ENCODE data around the gene TEX29. TPM values are rescaled to one million over a fixed set of nuclear protein-coding genes. Genes with fewer than 3 reads are reported as not detected.

Gene TEX29
- total and polyA plus RNA-seq, 2 donors: 0.80 to 10.1 TPM

DNA sequence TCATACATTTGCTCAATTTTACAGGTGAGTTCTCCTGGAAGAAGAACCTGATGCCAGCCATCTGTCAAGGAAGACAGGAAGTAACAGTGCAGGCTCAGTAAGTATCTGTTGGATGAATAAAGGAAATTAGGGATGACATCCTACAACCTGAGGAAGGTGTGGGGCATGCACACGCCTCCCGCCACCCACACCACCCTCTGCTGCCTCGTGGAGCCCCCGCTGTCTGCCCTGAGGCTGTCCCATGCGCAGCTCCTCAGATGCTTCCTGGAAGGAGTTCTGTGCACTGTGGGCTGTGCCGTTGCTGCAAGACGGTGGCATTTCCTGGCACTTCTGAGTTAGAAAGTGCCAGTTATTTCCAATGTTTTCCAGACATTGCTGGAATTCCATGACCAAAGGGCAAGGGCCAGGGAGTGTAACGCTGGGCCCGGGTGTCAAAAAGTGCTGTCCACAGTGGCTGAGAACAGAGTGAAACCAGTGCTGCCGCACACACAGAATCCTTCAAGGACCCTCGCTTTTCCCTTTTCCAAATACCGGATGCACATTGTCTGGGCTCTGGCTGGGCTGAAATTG, 4.2 kb upstream of the TEX29 start:
- Histone ChIP-seq H3K4me1 (ENCODE audit: control insufficient read depth in 2 of 2, insufficient read depth in 2 of 2, low read length in 2 of 2) (no peaks in the 10 kb centered on the region), H3K36me3 (ENCODE audit: control insufficient read depth in 2 of 2, insufficient read depth in 2 of 2, low read length in 1 of 2) (peaks cover 15 to 30% of the 10 kb centered on the region in 2 donors), H3K9me3 (ENCODE audit: control insufficient read depth in 2 of 2, insufficient read depth in 1 of 2, low read length in 1 of 2) (peaks cover 2 to 16% of the 10 kb centered on the region in 2 donors), H3K4me3 (ENCODE audit: low read length in 2 of 2) (no peak overlapping the region), H3K27me3 (ENCODE audit: control insufficient read depth in 2 of 2, insufficient read depth in 1 of 2, low read length in 1 of 2) (no peaks in the 10 kb centered on the region), H3K27ac (ENCODE audit: low read depth in 1 of 2, low read length in 1 of 2) (no peak overlapping the region)
- DNase-seq (ENCODE audit: low read depth in 6 of 9, low spot score in 9 of 9): no peak
- WGBS: 92% methylated on average over 12 of the region's 12 CpGs

DNA sequence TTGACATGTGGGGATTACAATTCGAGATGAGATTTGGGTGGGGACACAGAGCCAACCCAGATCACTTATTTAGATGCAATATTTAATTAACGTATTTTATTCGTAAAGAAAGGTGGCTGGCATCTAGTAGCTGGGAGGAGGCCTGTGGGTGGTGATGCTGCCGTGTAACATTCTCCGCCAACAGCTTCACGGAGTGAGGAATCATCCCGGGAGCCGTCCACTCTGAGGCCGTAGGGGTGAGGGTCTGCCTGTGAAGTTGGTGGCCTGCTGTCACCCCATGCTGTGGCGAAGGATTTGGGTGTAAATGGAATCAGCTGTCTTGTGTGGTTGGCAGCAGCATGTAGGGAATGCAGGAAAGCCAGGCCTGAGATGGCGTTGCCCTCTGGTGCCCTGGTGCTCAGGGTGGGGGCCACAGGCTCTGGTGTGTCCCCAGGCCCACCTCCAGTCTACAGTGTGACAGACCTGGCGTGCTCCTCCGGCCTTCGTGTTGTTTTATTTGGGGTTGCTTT, 3.3 kb upstream of the TEX29 start:
- H3K4me1 ChIP-seq (ENCODE audit: control insufficient read depth in 2 of 2, insufficient read depth in 2 of 2, low read length in 2 of 2): no peaks in the 10 kb centered on the region
- H3K4me3 ChIP-seq (ENCODE audit: low read length in 2 of 2): no peak overlapping the region
- no peak overlapping the region for H3K27ac ChIP-seq (ENCODE audit: low read depth in 1 of 2, low read length in 1 of 2)
- H3K36me3 ChIP-seq (ENCODE audit: control insufficient read depth in 2 of 2, insufficient read depth in 2 of 2, low read length in 1 of 2): peaks cover 8 to 22% of the 10 kb centered on the region in 2 donors
- H3K9me3 ChIP-seq (ENCODE audit: control insufficient read depth in 2 of 2, insufficient read depth in 1 of 2, low read length in 1 of 2): peaks cover 2 to 9% of the 10 kb centered on the region in 2 donors
- no peaks in the 10 kb centered on the region for H3K27me3 ChIP-seq (ENCODE audit: control insufficient read depth in 2 of 2, insufficient read depth in 1 of 2, low read length in 1 of 2)
- 97% methylated on average over 14 of the region's 14 CpGs for WGBS
- no peak for DNase-seq (ENCODE audit: low read depth in 6 of 9, low spot score in 9 of 9)

- Histone ChIP-seq H3K4me3 (ENCODE audit: low read length in 2 of 2) (no peak overlapping the region), H3K9me3 (ENCODE audit: control insufficient read depth in 2 of 2, insufficient read depth in 1 of 2, low read length in 1 of 2) (peaks cover 2 to 4% of the 10 kb centered on the region in 2 donors), H3K27ac (ENCODE audit: low read depth in 1 of 2, low read length in 1 of 2) (no peak overlapping the region), H3K27me3 (ENCODE audit: control insufficient read depth in 2 of 2, insufficient read depth in 1 of 2, low read length in 1 of 2) (no peaks in the 10 kb centered on the region), H3K4me1 (ENCODE audit: control insufficient read depth in 2 of 2, insufficient read depth in 2 of 2, low read length in 2 of 2) (no peaks in the 10 kb centered on the region), H3K36me3 (ENCODE audit: control insufficient read depth in 2 of 2, insufficient read depth in 2 of 2, low read length in 1 of 2) (peaks cover 3 to 18% of the 10 kb centered on the region in 2 donors)
- no peak for DNase-seq (ENCODE audit: low read depth in 6 of 9, low spot score in 9 of 9)
- 90% methylated on average over 29 of the region's 29 CpGs for WGBS
Observed at GRCh38 chr13:111317571-111318345, 2.7 kb upstream of the TEX29 start.

DNA sequence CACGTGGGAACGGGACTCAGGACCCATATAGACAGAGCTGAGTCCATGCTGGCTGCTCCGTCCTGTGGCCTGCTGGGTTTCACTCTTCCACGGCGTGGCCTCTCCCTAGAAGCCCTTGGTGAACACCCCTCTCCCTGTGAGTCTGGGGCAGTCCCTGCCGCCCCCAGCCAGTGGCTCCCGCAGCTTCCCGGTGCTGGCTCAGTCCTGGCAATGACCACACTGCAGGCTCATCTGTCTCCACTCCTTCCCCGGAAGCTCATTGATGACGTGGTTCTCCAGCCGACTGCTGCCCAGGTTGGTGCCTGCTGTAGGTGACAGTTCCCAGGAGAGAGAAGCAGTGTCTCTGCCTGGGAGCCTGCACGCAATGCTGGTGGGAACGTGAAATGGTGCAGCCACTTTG, 2.1 kb upstream of the TEX29 start:
- Histone ChIP-seq H3K9me3 (ENCODE audit: control insufficient read depth in 2 of 2, insufficient read depth in 1 of 2, low read length in 1 of 2) (no peaks in the 10 kb centered on the region), H3K4me1 (ENCODE audit: control insufficient read depth in 2 of 2, insufficient read depth in 2 of 2, low read length in 2 of 2) (peaks cover 0 to under 1% of the 10 kb centered on the region in 2 donors), H3K36me3 (ENCODE audit: control insufficient read depth in 2 of 2, insufficient read depth in 2 of 2, low read length in 1 of 2) (peaks cover 2 to 12% of the 10 kb centered on the region in 2 donors), H3K4me3 (ENCODE audit: low read length in 2 of 2) (no peak overlapping the region), H3K27me3 (ENCODE audit: control insufficient read depth in 2 of 2, insufficient read depth in 1 of 2, low read length in 1 of 2) (no peaks in the 10 kb centered on the region), H3K27ac (ENCODE audit: low read depth in 1 of 2, low read length in 1 of 2) (no peak overlapping the region)
- WGBS: 74% methylated on average over 13 of the region's 13 CpGs
- no peak for DNase-seq (ENCODE audit: low read depth in 6 of 9, low spot score in 9 of 9)

- no peak for DNase-seq (ENCODE audit: low read depth in 6 of 9, low spot score in 9 of 9)
- H3K36me3 ChIP-seq (ENCODE audit: control insufficient read depth in 2 of 2, insufficient read depth in 2 of 2, low read length in 1 of 2): peaks cover 2 to 12% of the 10 kb centered on the region in 2 donors
- WGBS: 98% methylated on average over 12 of the region's 12 CpGs
- H3K4me1 ChIP-seq (ENCODE audit: control insufficient read depth in 2 of 2, insufficient read depth in 2 of 2, low read length in 2 of 2): peaks cover 0 to 3% of the 10 kb centered on the region in 2 donors
- no peaks in the 10 kb centered on the region for H3K9me3 ChIP-seq (ENCODE audit: control insufficient read depth in 2 of 2, insufficient read depth in 1 of 2, low read length in 1 of 2)
- H3K27me3 ChIP-seq (ENCODE audit: control insufficient read depth in 2 of 2, insufficient read depth in 1 of 2, low read length in 1 of 2): no peaks in the 10 kb centered on the region
- no peak overlapping the region for H3K4me3 ChIP-seq (ENCODE audit: low read length in 2 of 2)
- H3K27ac ChIP-seq (ENCODE audit: low read depth in 1 of 2, low read length in 1 of 2): no peak overlapping the region
Observed at GRCh38 chr13:111319521-111319920, 921 bp upstream of the TEX29 start.

- DNase-seq (ENCODE audit: low read depth in 6 of 9, low spot score in 9 of 9): no peak
- Histone ChIP-seq H3K27ac (ENCODE audit: low read depth in 1 of 2, low read length in 1 of 2) (no peak overlapping the region), H3K9me3 (ENCODE audit: control insufficient read depth in 2 of 2, insufficient read depth in 1 of 2, low read length in 1 of 2) (no peaks in the 10 kb centered on the region), H3K4me3 (ENCODE audit: low read length in 2 of 2) (no peak overlapping the region), H3K36me3 (ENCODE audit: control insufficient read depth in 2 of 2, insufficient read depth in 2 of 2, low read length in 1 of 2) (peaks cover 0 to 4% of the 10 kb centered on the region in 2 donors), H3K27me3 (ENCODE audit: control insufficient read depth in 2 of 2, insufficient read depth in 1 of 2, low read length in 1 of 2) (no peaks in the 10 kb centered on the region), H3K4me1 (ENCODE audit: control insufficient read depth in 2 of 2, insufficient read depth in 2 of 2, low read length in 2 of 2) (peaks cover 0 to 3% of the 10 kb centered on the region in 2 donors)
- 91% methylated on average over 19 of the region's 19 CpGs for WGBS
Observed at GRCh38 chr13:111322001-111322915, 1.8 kb downstream of the TEX29 start.

GRCh38 chr13:111322916-111323331, 2.5 kb downstream of the TEX29 start:
- Histone ChIP-seq H3K4me3 (ENCODE audit: low read length in 2 of 2) (no peak overlapping the region), H3K9me3 (ENCODE audit: control insufficient read depth in 2 of 2, insufficient read depth in 1 of 2, low read length in 1 of 2) (no peaks in the 10 kb centered on the region), H3K36me3 (ENCODE audit: control insufficient read depth in 2 of 2, insufficient read depth in 2 of 2, low read length in 1 of 2) (peaks cover 0 to 4% of the 10 kb centered on the region in 2 donors), H3K27me3 (ENCODE audit: control insufficient read depth in 2 of 2, insufficient read depth in 1 of 2, low read length in 1 of 2) (no peaks in the 10 kb centered on the region), H3K27ac (ENCODE audit: low read depth in 1 of 2, low read length in 1 of 2) (no peak overlapping the region), H3K4me1 (ENCODE audit: control insufficient read depth in 2 of 2, insufficient read depth in 2 of 2, low read length in 2 of 2) (peaks cover 0 to 3% of the 10 kb centered on the region in 2 donors)
- no peak for DNase-seq (ENCODE audit: low read depth in 6 of 9, low spot score in 9 of 9)
- 93% methylated on average over 7 of the region's 7 CpGs for WGBS

GRCh38 chr13:111323549-111323948, 3.1 kb downstream of the TEX29 start:
- H3K4me1 ChIP-seq (ENCODE audit: control insufficient read depth in 2 of 2, insufficient read depth in 2 of 2, low read length in 2 of 2): peaks cover 0 to 3% of the 10 kb centered on the region in 2 donors
- H3K36me3 ChIP-seq (ENCODE audit: control insufficient read depth in 2 of 2, insufficient read depth in 2 of 2, low read length in 1 of 2): peaks cover 0 to 4% of the 10 kb centered on the region in 2 donors
- DNase-seq (ENCODE audit: low read depth in 6 of 9, low spot score in 9 of 9): no peak
- H3K27ac ChIP-seq (ENCODE audit: low read depth in 1 of 2, low read length in 1 of 2): no peak overlapping the region
- no peak overlapping the region for H3K4me3 ChIP-seq (ENCODE audit: low read length in 2 of 2)
- WGBS: 89% methylated on average over 14 of the region's 14 CpGs
- no peaks in the 10 kb centered on the region for H3K27me3 ChIP-seq (ENCODE audit: control insufficient read depth in 2 of 2, insufficient read depth in 1 of 2, low read length in 1 of 2)
- no peaks in the 10 kb centered on the region for H3K9me3 ChIP-seq (ENCODE audit: control insufficient read depth in 2 of 2, insufficient read depth in 1 of 2, low read length in 1 of 2)
